MM.1S (cell line): ENCODE measurements around the gene RALY.

ENCODE experiments used
- EZH2 ChIP-seq: fragments of 300-600 bp; sonication (generic); optimal IDR thresholded peaks from 2 replicates; pipeline ENCODE3; 2017; ENCODE audit warnings: low read depth, mild to moderate bottlenecking, antibody characterized with exemption, low read length, mixed read lengths
- EZH2phosphoT487 ChIP-seq: fragments of 300-600 bp; sonication (generic); IDR thresholded peaks from 2 replicates; pipeline ENCODE4 v1.6.1; 2018; ENCODE audit warnings: antibody characterized with exemption, low read length
- TF ChIP-seq, protein P1 (sequence below): fragments of 300-600 bp; sonication (generic); IDR thresholded peaks from 2 replicates; pipeline ENCODE4 v1.5.1; 2016; ENCODE audit warnings: antibody characterized with exemption, low read length, mixed read lengths

DNA sequence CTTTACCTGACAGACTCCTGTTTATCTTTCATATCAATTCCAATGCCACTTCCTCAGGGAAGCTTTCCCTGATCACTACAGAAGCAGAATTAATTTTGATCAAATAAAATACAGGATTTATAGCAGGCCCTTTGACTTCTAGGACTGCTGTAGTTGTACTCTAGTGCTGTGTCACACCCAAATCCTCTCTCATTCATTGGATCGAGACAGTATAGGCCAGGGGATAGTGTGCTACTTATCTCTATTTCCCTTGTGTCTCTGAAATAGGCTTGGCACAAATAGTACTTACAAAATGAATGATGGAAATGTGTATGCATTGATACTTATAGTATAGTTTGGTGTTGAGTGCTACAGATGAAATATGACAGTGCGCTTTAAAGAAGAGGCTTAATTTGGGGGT is 19.8 kb downstream of the RALY start:
- TF ChIP-seq, protein P1, sequence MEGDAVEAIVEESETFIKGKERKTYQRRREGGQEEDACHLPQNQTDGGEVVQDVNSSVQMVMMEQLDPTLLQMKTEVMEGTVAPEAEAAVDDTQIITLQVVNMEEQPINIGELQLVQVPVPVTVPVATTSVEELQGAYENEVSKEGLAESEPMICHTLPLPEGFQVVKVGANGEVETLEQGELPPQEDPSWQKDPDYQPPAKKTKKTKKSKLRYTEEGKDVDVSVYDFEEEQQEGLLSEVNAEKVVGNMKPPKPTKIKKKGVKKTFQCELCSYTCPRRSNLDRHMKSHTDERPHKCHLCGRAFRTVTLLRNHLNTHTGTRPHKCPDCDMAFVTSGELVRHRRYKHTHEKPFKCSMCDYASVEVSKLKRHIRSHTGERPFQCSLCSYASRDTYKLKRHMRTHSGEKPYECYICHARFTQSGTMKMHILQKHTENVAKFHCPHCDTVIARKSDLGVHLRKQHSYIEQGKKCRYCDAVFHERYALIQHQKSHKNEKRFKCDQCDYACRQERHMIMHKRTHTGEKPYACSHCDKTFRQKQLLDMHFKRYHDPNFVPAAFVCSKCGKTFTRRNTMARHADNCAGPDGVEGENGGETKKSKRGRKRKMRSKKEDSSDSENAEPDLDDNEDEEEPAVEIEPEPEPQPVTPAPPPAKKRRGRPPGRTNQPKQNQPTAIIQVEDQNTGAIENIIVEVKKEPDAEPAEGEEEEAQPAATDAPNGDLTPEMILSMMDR: no peak
- TF ChIP-seq EZH2: no peak
- TF ChIP-seq EZH2phosphoT487: no peak
